GM23338 (cell line): ENCODE data around the gene MED19.

Experiments used
- CREB1 ChIP-seq: fragments of 250-450 bp; sonication (Bioruptor Pico); IDR thresholded peaks from 2 replicates; pipeline ENCODE4 v1.5.0; 2020; ENCODE audit warnings: low read depth, mild to moderate bottlenecking, moderate library complexity
- CTCF ChIP-seq, 2 experiments: fragments of 200-600 bp in 1 of 2; sonication (generic) in 1 of 2; conservative IDR thresholded peaks; 2 replicates each; pipeline versions ENCODE4 v1.5.1 to v1.6.1; 2016 to 2017; ENCODE audit warnings: antibody characterized with exemption in 2 of 2, low read depth in 2 of 2, mild to moderate bottlenecking in 2 of 2, moderate library complexity in 1 of 2
- ETS1 ChIP-seq: IDR thresholded peaks from 2 replicates; pipeline ENCODE4 v1.6.1; 2016; ENCODE audit warnings: antibody characterized with exemption
- EZH2 ChIP-seq: fragments of 200-600 bp; sonication (generic); IDR thresholded peaks from one replicate; pipeline ENCODE4 v1.8.0; 2017; ENCODE audit warnings: antibody characterized with exemption, mild to moderate bottlenecking, low read depth; ENCODE audit not compliant: unreplicated experiment
- EZH2phosphoT487 ChIP-seq: fragments of 200-600 bp; sonication (generic); IDR thresholded peaks from one replicate; pipeline ENCODE4 v1.8.1; 2018; ENCODE audit warnings: antibody characterized with exemption; ENCODE audit not compliant: unreplicated experiment
- JUNB ChIP-seq: IDR thresholded peaks from one replicate; pipeline ENCODE4 v1.6.1; 2016; ENCODE audit warnings: antibody characterized with exemption; ENCODE audit not compliant: unreplicated experiment
- NANOG ChIP-seq: IDR thresholded peaks from 2 replicates; pipeline ENCODE4 v1.6.1; 2016; ENCODE audit warnings: antibody characterized with exemption, borderline replicate concordance
- POLR2AphosphoS5 ChIP-seq: IDR thresholded peaks from 2 replicates; pipeline ENCODE4 v1.6.1; 2016; ENCODE audit warnings: antibody characterized with exemption, low read depth
- REST ChIP-seq: IDR thresholded peaks from one replicate; pipeline ENCODE4 v1.6.1; 2018; ENCODE audit warnings: antibody characterized with exemption; ENCODE audit not compliant: unreplicated experiment
- STAT1 ChIP-seq: IDR thresholded peaks from one replicate; pipeline ENCODE4 v1.6.1; 2016; ENCODE audit warnings: antibody characterized with exemption; ENCODE audit not compliant: unreplicated experiment

DNA sequence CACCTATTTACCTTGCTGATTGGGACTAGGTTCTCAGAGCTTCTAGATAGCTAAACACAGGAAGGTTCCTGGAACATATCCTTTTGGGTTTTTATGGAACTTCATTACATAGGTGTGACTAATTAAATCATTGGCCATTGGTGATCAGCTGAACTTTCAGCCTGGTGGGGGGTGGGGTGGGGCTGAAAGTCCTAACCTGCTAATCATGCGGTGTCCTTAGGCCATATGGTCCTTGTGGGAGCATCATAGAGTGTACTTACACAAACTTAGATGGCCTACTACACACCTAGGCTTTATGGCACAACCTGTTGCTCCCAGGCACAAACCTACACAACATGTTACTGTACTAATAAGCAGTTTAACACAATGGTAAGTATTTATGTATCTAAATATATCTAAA, 20.6 kb upstream of the MED19 start:
- TF ChIP-seq CTCF (conservative IDR thresholded peaks at IDR 0.05; ENCODE audit: low read depth in 2 of 2) (no peak), EZH2 (no peak), CREB1 (CRISPR knock-in tag) (no peak), STAT1 (no peak), EZH2phosphoT487 (no peak), POLR2AphosphoS5 (no peak), NANOG (no peak), JUNB (no peak), ETS1 (no peak), REST (no peak)
